ENCODE results near the gene PAK5.

PAK5 gene

DNA sequence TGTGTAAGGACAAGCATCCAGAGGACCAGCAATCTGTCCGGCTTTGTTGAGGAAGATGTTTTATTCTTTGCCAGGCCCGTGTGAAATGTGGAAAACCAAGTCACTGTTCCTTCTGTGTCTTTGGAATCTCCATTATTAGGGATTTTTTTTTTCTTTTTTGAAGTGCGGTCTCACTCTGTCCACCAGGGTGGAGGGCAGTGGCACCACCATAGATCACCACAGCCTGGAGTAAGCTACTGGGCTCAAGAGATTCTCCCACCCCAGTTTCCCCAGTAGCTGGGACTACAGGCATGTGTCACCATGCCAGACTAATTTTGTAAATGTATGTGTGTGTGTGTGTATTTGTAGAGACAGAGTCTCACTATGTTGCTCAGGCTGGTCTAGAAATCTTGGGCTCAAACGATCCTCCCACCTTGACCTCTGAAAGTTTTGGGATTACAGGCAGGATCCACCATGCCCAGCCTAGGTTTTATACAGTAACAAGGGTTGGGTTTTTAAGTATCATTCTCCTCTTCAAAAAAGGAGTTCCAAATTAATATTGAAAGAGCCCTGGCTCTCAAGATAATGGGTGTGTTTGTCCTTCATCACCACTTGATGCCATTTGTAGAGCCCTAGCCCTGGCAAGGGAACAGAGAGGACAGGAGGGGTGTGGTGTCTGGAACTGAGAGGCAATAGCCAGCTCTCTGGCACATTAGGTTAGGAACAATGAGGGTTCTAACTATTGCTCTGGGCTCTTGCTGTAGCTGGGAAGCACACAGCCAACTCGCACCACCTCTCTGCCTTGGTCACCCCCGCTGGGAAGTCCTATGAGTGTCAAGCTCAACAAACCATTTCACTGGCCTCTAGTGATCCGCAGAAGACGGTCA is 321.3 kb downstream of the PAK5 start:
- no peak for DNase-seq (ENCODE audit: low read depth)

- no peak for DNase-seq (ENCODE audit: low read depth)
Measured at GRCh38 chr20:9516234-9516871, 322.5 kb downstream of the PAK5 start.

DNA sequence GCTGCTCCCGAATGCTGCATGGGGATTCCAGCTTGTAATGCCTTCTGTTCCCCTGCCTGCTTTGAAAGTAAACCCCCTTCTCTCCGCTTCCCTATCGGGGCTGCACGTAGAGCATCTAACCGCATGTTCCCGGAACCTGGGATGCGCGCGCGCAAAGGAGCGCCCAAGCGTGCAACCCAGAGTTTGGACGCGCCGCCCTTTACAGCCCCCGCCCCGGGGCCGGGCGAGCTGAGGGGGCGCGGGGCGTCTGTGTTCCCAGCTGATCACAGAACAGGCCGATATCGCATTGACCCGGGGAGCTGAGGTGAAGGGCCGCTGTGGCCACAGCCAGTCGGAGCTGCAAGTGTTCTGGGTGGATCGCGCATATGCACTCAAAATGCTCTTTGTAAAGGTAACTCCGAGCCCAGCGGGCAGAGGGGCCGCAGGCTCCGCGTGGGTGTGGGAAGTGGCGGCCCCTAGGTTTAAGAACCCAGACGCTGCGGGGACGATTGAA is 323.1 kb downstream of the PAK5 start:
- DNase-seq (ENCODE audit: low read depth), result no peak

DNA sequence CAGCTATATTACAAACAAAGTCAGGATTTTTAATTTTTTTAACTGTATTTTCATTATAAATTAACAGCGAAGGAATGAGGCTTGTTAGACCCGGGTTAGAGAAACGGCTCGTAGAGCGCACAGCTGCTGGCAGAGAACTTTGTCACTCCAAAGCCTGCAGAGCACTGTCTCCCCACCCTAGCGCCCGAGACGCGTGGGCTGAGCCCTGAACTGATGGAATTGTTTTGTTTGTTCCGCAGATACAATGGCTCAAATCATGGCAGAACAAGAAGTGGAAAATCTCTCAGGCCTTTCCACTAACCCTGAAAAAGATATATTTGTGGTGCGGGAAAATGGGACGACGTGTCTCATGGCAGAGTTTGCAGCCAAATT is 323.7 kb downstream of the PAK5 start:
- DNase-seq (ENCODE audit: low read depth), result no peak

GRCh38 chr20:9514461-9515213 is 324.2 kb downstream of the PAK5 start, which contains the start of gene LAMP5:
TSS of gene LAMP5 (plus strand) at chr20:9514590. CDS start at chr20:9514853, 263 bp downstream.
- DNase-seq (ENCODE audit: low read depth), result no peak

DNA sequence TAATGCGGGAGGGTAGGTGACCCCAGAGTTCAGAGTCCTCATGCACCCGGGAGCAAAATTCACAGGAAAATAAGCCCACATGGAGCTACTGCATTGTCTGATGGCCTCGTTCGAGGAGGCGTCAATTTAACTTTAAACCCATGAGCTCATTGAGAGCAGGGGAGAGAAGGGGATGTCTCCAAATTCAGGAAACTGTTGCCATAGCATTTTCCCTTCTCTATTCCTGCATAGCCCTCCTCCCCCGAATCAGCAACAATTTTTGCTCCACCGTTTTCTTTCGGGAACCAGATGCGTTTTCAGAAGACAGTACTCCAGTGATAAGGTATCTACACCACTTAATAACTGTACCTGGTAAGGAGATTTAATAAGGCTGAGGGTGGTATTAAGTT is 324.8 kb downstream of the PAK5 start:
- DNase-seq (ENCODE audit: low read depth), result no peak

DNA sequence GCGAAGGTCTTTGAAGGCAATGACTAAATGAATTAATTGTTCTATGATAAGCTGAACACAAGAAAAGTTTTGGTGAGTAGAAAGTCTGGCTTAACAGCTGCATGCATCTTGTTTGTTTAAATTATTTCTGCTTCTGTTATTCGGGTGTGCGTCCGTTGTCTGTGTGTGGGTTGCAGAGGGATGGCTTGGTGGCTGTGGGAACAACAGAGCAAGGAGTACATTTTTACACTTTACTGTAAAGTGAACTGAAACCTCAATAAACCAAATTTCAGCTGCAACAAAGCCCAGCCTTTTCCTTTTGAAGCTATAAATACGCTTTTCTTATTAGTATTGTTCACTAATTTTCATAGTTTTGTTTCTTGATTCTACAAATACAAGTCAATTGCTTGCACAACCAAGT is 328.0 kb downstream of the PAK5 start:
- DNase-seq (ENCODE audit: low read depth), result no peak

DNA sequence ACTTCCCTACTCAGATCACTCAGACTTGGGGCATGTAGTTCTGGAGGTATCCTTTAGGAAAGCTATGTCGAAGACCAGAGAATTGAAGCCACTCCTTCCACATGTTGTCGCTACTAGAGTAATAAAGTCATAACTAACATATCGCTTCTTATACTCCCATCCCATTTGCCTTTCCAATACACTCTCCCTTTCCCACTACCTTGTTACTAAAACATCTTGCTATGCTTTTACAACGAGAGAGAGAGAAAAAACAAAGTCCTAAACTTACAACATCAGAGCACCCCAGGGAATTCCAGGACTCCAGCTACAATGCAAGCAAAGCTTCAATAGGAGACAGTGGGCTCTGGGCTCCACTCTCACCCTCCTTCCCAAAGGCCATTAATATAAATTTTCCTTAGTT is 329.6 kb downstream of the PAK5 start:
- DNase-seq (ENCODE audit: low read depth), result no peak

DNA sequence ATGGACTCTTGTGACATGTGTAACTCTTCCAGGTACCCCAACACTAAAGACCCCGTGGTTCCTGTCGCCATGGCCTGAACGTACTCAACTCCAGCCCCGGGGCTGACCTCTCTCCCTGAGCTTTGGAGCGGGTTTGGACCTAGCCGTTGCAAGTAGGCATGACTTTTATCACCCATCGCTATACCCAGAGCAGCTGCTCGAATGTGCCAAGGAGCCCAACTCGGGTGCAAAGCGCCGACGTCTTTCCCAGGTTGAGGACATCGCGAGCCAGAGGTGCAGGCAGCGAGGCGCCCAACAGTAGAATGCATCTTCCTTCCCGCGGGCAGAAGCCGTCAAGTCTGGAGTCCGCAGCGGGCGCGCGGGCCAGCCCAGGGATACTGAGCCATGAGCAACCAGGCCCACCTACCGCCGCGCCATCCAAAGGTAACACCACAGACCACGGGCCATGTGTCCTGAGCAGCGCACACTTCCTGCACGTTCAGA is 330.1 kb downstream of the PAK5 start:
- DNase-seq (ENCODE audit: low read depth), result no peak

GRCh38 chr20:9508240-9508661 is 330.6 kb downstream of the PAK5 start:
- DNase-seq (ENCODE audit: low read depth), result no peak

DNA sequence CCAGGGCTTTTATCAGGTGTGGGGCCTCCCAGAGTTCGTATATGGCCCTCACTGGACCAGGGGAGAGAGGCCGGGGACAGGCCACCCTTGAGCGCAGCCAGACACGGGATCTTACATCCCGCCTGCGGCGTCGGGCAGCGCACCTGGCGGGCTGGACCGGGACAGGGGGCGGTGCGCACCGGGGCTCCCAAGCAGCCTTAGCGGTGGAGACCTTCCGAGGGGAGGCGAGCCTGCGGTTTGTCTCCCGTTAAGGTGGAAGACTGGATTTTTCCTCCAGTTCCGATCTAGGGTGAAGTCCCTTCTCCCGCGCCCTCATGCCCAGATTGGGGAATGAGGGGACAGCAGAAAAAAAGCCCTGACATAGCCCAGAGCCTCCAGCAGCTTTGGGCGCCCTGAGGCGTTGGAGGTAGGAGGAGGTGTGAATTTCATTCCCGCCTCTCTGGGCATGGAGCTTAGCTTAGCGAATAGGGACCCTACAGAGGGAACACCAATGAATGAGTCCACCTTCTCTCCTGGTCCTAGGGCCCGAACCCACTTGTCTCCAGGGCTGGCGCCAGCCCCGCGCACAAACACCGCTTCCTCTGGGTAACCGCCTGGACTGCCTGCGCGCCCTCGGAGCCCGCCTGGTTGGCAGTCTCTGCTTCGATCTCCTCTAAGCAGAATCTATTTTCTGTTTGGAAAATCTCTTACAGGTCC is 331.2 kb downstream of the PAK5 start:
- no peak for DNase-seq (ENCODE audit: low read depth)

GRCh38 chr20:9506964-9507369 is 331.9 kb downstream of the PAK5 start:
- no peak for DNase-seq (ENCODE audit: low read depth)

DNA sequence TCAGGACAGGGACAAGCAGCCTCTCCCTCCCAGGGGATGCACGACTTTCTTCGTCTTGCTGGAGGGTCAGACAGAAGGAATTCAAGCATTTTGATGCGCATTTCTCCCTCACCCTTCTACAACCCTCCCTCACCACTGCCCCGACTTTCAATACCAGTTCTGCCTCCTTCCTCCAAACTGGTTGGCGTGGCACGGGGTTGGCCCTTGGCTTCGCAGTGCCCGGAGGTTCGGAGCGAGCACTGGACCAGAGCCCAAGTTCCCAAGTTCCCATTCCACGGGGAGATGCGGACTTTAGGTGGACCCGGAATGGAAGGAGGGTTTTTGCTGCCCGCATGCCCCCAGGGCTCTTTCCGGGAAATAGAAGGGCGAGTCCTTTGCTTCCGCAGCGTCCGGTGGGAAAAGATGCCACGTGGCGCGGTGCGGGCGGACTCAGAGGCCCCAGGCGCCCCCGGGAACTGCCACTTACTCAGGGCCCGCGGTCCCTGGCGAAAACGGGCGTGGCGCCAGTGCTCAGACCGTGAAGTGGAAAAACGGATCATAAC is 332.5 kb downstream of the PAK5 start:
- DNase-seq (ENCODE audit: low read depth), result no peak

DNA sequence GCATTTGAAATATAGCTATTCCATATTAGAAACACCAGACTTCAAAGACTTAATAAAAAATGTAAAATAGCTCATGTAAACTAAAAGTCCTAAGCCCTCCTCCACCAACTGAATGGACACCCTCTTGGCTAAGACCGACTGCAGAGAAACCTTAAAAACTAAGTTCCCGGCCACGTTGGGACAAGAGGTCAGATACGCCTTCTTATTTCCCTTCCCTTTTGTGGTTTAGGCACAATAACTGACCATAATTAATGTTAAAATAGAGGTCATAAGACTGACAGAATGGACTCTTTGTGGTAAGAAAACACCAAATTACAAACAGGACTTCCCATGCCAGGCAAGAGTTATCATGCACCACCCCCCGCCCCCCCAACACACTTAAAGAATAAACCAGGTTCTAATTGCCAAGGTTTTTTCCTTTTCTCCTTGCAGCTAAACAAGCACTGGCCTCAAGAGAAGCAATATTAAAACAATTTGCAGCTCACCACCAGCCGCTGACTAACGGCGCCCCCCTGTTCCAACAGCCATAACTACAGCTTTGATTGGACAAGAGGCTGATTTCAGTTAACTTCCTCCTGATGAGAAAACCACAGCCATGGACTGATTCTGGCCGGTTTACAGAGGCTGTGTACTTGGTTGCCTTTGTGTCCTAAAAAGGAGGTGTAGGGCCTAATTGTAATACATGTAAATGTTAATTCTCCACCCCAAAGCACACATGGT is 335.2 kb downstream of the PAK5 start:
- DNase-seq (ENCODE audit: low read depth), result no peak

GRCh38 chr20:9501473-9501872 is 337.4 kb downstream of the PAK5 start:
- no peak for DNase-seq (ENCODE audit: low read depth)

DNA sequence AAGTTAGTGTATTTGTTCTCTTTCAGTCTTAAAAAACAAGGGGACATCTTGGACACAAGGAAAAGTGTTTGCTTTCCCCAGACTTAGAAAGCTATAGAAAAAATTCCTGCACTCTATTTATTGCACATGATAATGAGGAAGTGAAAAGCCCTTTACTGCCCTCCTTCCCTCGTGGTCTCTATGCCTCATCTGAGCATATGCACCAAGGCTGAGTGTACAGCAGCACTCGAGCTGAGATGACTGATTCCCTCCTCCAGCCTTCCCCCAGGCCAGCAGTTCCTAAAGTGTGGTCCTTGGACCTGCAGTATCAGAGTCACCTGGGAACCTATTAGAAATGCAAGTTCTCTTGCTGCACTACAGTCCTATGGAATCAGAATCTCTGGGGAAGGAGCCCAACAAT is 338.8 kb downstream of the PAK5 start:
- no peak for DNase-seq (ENCODE audit: low read depth)

DNA sequence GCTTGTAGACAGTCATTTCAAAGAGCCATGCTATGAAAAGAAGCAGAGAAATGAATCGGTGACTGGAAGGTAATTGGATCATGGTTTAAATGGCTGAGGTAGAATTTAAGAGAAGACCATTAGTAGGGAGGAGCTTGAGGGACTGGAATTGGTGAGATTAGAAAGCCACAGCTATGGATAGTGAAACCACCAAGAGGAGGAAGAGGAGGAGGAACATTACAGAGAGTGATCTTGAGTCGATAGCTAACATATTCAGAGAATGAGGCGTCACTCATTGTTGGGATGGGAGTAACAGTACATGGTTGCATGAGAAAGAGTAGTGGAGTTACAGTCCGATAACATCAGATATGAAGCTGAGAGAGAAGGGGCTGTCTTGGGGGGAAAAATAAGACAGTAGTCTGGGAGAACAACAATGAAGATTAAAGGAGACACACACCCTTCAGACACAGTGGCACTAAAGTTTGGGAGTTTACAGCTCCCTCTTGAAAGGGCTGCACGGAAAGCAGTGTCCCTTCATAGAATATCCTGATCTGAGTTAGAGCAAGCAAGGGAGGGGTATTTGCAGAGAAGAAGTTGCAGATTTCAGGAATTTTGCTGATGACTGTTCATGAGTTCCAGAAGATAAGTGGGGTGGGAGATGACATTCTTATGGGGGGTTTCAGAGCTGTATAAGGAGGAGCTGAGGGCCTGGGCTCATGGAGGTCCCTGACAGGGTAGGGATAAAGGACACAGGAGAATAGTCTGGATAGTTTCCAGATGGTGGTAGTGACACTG is 339.6 kb downstream of the PAK5 start:
- no peak for DNase-seq (ENCODE audit: low read depth)

GRCh38 chr20:9498322-9498721 is 340.6 kb downstream of the PAK5 start:
- DNase-seq (ENCODE audit: low read depth), result peak; percentile 61

- no peak for DNase-seq (ENCODE audit: low read depth)
Measured at GRCh38 chr20:9496155-9496554, 342.7 kb downstream of the PAK5 start.

DNA sequence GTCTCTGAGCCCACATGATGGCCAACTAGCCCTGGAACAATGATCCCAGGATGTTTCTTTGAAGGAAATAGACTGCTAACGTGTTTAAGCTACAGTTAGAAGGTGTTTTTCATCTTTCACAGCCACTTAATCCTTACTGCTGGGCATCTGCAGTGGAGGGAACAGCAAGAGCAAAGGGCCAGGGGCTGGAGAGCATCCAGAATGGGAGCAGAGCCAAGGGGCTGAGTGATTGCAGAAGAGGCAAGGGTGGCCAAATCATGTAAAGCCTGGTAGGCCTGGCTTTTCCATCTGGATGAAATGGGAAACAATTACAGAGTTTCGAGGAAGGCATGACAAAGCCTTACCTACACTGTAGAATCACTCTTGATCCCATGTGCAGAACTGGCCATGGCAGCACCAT is 343.2 kb downstream of the PAK5 start:
- no peak for DNase-seq (ENCODE audit: low read depth)

All from HS-27A (cell line).